Measurements from ENCODE around the gene S100A5.

- no peak for TF ChIP-seq L3MBTL2 (conservative IDR thresholded peaks at IDR 0.05)
- no peak for TF ChIP-seq FOXM1 (IDR thresholded peaks at IDR 0.05; ENCODE audit: borderline replicate concordance)
- TF ChIP-seq SP1 (IDR thresholded peaks at IDR 0.05), result no peak
- no peak for TF ChIP-seq ZNF384 (IDR thresholded peaks at IDR 0.05)
Measured at GRCh38 chr1:153587314-153587713, 46.6 kb upstream of the S100A5 start.

Data from HEK293T (cell line).